Stomach (tissue), 4 donors: Measurements from ENCODE around the gene B4GALNT4.

Experiments
- CTCF ChIP-seq, 7 experiments: fragments of 450-650 bp in 4 of 7; fragments of 200-600 bp in 3 of 7; sonication (generic) in 3 of 7; IDR thresholded peaks; one replicate each; pipeline ENCODE4 v1.5.1; 2016 to 2019; ENCODE audit warnings: antibody characterized with exemption in 7 of 7, control low read depth in 2 of 7, mild to moderate bottlenecking in 1 of 7
- POLR2A ChIP-seq, 4 donors: fragments of 450-650 bp; IDR thresholded peaks; one replicate each; pipeline ENCODE4 v1.6.1; 2016; ENCODE audit warnings: antibody characterized with exemption in 4 of 4, control low read depth in 2 of 4, mild to moderate bottlenecking in 1 of 4, moderate library complexity in 1 of 4
- POLR2AphosphoS5 ChIP-seq, 3 donors: sonication (generic); formaldehyde crosslinking; IDR thresholded peaks; one replicate each; pipeline ENCODE4 v1.6.1; 2016; ENCODE audit warnings: antibody characterized with exemption in 3 of 3

- no peak for TF ChIP-seq CTCF (IDR thresholded peaks at IDR 0.05)
- no peak for TF ChIP-seq POLR2AphosphoS5 (IDR thresholded peaks at IDR 0.05)
- TF ChIP-seq POLR2A (IDR thresholded peaks at IDR 0.05), result no peak
These were observed 2.7 kb downstream of the B4GALNT4 start for GRCh38 chr11:371716-372590.
